ENCODE results near the gene MYCN. TPM values are rescaled to one million over a fixed set of nuclear protein-coding genes. Genes with fewer than 3 reads are reported as not detected.

Gene MYCN
- total RNA-seq, 6 experiments from 2014 or later: 0.07 to 0.35 (median 0.23) TPM; not detected in 2

- 63% methylated on average over 7 of the region's 8 CpGs for WGBS (ENCODE audit: insufficient coverage, low coverage, low lambda C conversion rate, missing lambda C conversion rate)
- no peak for ATAC-seq
Observed at GRCh38 chr2:15938803-15939555, 1.4 kb upstream of the MYCN start.

GRCh38 chr2:15939556-15939853 is 845 bp upstream of the MYCN start:
- intact Hi-C loops (cut with DNase I): loop anchor here in 1 of 2 donors (10.0 kb wide), 1 partner anchor 565 kb away; no protein-coding TSS in a partner anchor
- DNase-seq: peak; percentile 74 to 80 (median 75)
- H3K4me3 ChIP-seq: peak overlapping the region; percentile 43 to 52 (median 44)
- H3K36me3 ChIP-seq: no peaks in the 10 kb centered on the region
- no peak for TF ChIP-seq POLR2A (IDR thresholded peaks at IDR 0.05)
- TF ChIP-seq, protein P1, sequence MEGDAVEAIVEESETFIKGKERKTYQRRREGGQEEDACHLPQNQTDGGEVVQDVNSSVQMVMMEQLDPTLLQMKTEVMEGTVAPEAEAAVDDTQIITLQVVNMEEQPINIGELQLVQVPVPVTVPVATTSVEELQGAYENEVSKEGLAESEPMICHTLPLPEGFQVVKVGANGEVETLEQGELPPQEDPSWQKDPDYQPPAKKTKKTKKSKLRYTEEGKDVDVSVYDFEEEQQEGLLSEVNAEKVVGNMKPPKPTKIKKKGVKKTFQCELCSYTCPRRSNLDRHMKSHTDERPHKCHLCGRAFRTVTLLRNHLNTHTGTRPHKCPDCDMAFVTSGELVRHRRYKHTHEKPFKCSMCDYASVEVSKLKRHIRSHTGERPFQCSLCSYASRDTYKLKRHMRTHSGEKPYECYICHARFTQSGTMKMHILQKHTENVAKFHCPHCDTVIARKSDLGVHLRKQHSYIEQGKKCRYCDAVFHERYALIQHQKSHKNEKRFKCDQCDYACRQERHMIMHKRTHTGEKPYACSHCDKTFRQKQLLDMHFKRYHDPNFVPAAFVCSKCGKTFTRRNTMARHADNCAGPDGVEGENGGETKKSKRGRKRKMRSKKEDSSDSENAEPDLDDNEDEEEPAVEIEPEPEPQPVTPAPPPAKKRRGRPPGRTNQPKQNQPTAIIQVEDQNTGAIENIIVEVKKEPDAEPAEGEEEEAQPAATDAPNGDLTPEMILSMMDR (IDR thresholded peaks at IDR 0.05): peak in 2 of 4 donors; percentile 84 to 85
- no peaks in the 10 kb centered on the region for H3K9me3 ChIP-seq
- WGBS (ENCODE audit: insufficient coverage, low coverage, low lambda C conversion rate, missing lambda C conversion rate): 12% methylated on average over 5 of the region's 21 CpGs
- peaks cover 0 to 5% of the 10 kb centered on the region in 2 donors for H3K27me3 ChIP-seq
- peaks cover 0 to 31% (median 14%) of the 10 kb centered on the region in 4 donors for H3K4me1 ChIP-seq
- no peak overlapping the region for H3K27ac ChIP-seq
- ATAC-seq: peak; percentile 83 to 87 (median 86)

More at GRCh38 chr2:15938803-15939555, 1.4 kb upstream of the MYCN start:
- peak overlapping the region in 1 of 3 donors; percentile 44 for H3K4me3 ChIP-seq
- H3K9me3 ChIP-seq: no peaks in the 10 kb centered on the region
- no peak for DNase-seq
- intact Hi-C loops (cut with DNase I): loop anchor here in 1 of 2 donors (10.0 kb wide), 1 partner anchor 566 kb away; no protein-coding TSS in a partner anchor
- peaks cover 0 to 5% of the 10 kb centered on the region in 2 donors for H3K27me3 ChIP-seq
- TF ChIP-seq, protein P1 (IDR thresholded peaks at IDR 0.05): no peak
- TF ChIP-seq POLR2A (IDR thresholded peaks at IDR 0.05): no peak
- H3K36me3 ChIP-seq: no peaks in the 10 kb centered on the region
- no peak overlapping the region for H3K27ac ChIP-seq
- peaks cover 0 to 31% (median 14%) of the 10 kb centered on the region in 4 donors for H3K4me1 ChIP-seq

DNA sequence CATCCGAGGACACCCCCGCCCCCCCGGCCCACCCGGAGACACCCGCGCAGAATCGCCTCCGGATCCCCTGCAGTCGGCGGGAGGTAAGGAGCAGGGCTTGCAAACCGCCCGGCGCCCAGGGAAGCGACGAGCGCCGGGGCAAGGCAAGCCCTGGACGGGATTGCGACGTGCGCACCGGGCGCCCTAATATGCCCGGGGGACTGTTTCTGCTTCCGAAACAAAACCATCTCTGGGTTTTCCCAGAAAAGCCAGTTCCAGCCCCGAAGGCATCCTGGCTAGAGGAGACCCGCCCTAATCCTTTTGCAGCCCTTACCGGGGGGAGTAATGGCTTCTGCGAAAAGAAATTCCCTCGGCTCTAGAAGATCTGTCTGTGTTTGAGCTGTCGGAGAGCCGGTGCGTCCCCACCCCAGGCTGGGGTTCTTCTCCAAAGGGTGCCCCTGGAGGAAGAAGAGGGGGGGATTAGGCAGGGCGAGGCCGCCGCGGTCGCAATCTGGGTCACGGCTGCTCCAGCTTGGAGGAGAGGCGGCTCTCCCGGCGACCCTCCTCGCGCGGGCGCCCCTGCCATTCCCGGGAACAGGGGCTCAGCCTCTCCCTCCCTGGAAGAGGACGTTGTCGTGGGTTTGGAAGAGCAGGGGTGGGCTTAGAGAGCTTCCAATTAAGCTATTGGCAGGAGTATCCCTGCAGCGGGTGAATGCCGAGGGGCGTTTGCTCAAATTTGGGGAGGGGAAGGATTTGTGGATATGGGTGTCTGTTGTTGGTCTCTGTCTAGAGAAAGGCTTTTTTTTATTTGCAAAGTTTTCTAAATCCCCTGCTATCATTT is 521 bp downstream of the MYCN start:
- Histone ChIP-seq H3K27me3 (peaks cover 0 to 5% of the 10 kb centered on the region in 2 donors), H3K36me3 (no peaks in the 10 kb centered on the region), H3K4me3 (peak overlapping the region; percentile 43 to 52 (median 44)), H3K4me1 (peaks cover 0 to 31% (median 14%) of the 10 kb centered on the region in 4 donors), H3K27ac (no peak overlapping the region), H3K9me3 (no peaks in the 10 kb centered on the region)
- WGBS (ENCODE audit: insufficient coverage, low coverage, low lambda C conversion rate, missing lambda C conversion rate): 2% methylated on average over 14 of the region's 52 CpGs
- TF ChIP-seq, protein P1 (IDR thresholded peaks at IDR 0.05): no peak
- TF ChIP-seq POLR2A (IDR thresholded peaks at IDR 0.05): no peak
- peak in 1 of 3 donors; percentile 25 for DNase-seq
- intact Hi-C loops (cut with DNase I): loop anchor here in 1 of 2 donors (5.0 to 10.0 kb wide), 2 partner anchors 304 to 564 kb away; no protein-coding TSS in a partner anchor
- peak; percentile 23 to 50 (median 33) for ATAC-seq

GRCh38 chr2:15941481-15941850 is 1.1 kb downstream of the MYCN start:
- ATAC-seq (peak in 1 of 4 donors; percentile 5), DNase-seq (no peak)
- Histone ChIP-seq H3K36me3 (no peaks in the 10 kb centered on the region), H3K27ac (no peak overlapping the region), H3K27me3 (peaks cover 0 to 5% of the 10 kb centered on the region in 2 donors), H3K4me1 (peaks cover 0 to 31% (median 14%) of the 10 kb centered on the region in 4 donors), H3K9me3 (no peaks in the 10 kb centered on the region), H3K4me3 (peak overlapping the region in 2 of 3 donors; percentile 43 to 44)
- 2% methylated on average over 9 of the region's 14 CpGs for WGBS (ENCODE audit: insufficient coverage, low coverage, low lambda C conversion rate, missing lambda C conversion rate)
- intact Hi-C loops (cut with DNase I): loop anchor here in 1 of 2 donors (5.0 to 10.0 kb wide), 2 partner anchors 304 to 563 kb away; no protein-coding TSS in a partner anchor
- TF ChIP-seq, protein P1 (IDR thresholded peaks at IDR 0.05): no peak
- TF ChIP-seq POLR2A (IDR thresholded peaks at IDR 0.05): no peak
